K562 (cell line): Measurements from ENCODE around the gene AKAP3. TPM values are rescaled to one million over a fixed set of nuclear protein-coding genes. Genes with fewer than 3 reads are reported as not detected.

Experiments used
- ATAC-seq: fragments of 200-7000 bp; cut with Tn5 transposase; 3 replicates; pipeline ENCODE4 v1.9.1; 2020; ENCODE audit warnings: moderate library complexity
- BruUV-seq: library from RNA; stranded (reverse); fragments of 400-500 nt; replicated peaks from 2 replicates; lab custom pipeline; 2021; lab: Mats Ljungman, UMichigan
- CTCF ChIA-PET: fragments of 300-600 bp; formaldehyde crosslinking; extraction: SDS; loops from one replicate; lab custom pipeline; 2021; ENCODE audit warnings: low intra/inter-chr PET ratio; lab: Yijun Ruan, JAX
- POLR2A ChIA-PET: fragments of 300-600, 350-650 bp; sonication (Branson Sonifier 250); formaldehyde crosslinking; extraction: SDS; loops from one replicate; lab custom pipeline; 2021; ENCODE audit warnings: antibody characterized with exemption, inconsistent platforms; lab: Yijun Ruan, JAX
- DNase-seq, 4 experiments: peaks; one replicate each; pipeline versions ENCODE4 v3.0.0 to v3.0.0-alpha.2; 2011 to 2018; ENCODE audit warnings: low spot score in 3 of 4, mixed read lengths in 3 of 4; ENCODE audit errors: extremely low read depth in 1 of 4
- FAIRE-seq: peaks from 2 replicates; lab custom pipeline; 2011; peaks lifted over from hg19 to GRCh38; lab: Jason Lieb, UNC
- H2AFZ ChIP-seq: 2 replicates; pipeline ENCODE4 v1.6.0; 2011; ENCODE audit warnings: low read depth, low read length, control low read depth, inconsistent platforms
- H3K27ac ChIP-seq: fragments of 200-600 bp; 3 replicates; pipeline ENCODE4 v1.8.0; 2011; ENCODE audit warnings: low read depth, mild to moderate bottlenecking, control low read depth, inconsistent platforms, low read length, moderate library complexity, mixed read lengths; ENCODE audit errors: extremely low read depth
- H3K27me3 ChIP-seq, 2 experiments: fragments of 300-600 bp in 1 of 2; 2 replicates in 1 of 2; 3 replicates in 1 of 2; pipeline versions ENCODE4 v1.6.0 to v1.8.0; 2011; ENCODE audit warnings: inconsistent platforms in 2 of 2, low read length in 2 of 2, mild to moderate bottlenecking in 1 of 2, mixed read lengths in 1 of 2, moderate library complexity in 1 of 2; ENCODE audit not compliant: control insufficient read depth in 2 of 2, insufficient read depth in 2 of 2
- H3K36me3 ChIP-seq: fragments of 300-600 bp; 3 replicates; pipeline ENCODE4 v1.8.0; 2011; ENCODE audit warnings: mild to moderate bottlenecking, low read length, inconsistent platforms; ENCODE audit not compliant: control insufficient read depth, insufficient read depth
- H3K4me1 ChIP-seq, 2 experiments: fragments of 200-600 bp in 1 of 2; replicated peaks in 1 of 2; 2 replicates in 1 of 2; 3 replicates in 1 of 2; pipeline versions ENCODE4 v1.5.1 to v1.8.0; 2011; ENCODE audit warnings: inconsistent platforms in 2 of 2, low read length in 2 of 2, mild to moderate bottlenecking in 1 of 2, mixed read lengths in 1 of 2, moderate library complexity in 1 of 2; ENCODE audit not compliant: control insufficient read depth in 2 of 2, insufficient read depth in 2 of 2
- H3K4me2 ChIP-seq: 2 replicates; pipeline ENCODE4 v1.6.1; 2011; ENCODE audit warnings: low read length, control low read depth, inconsistent platforms, mixed read lengths; ENCODE audit not compliant: insufficient read depth
- H3K4me3 ChIP-seq: fragments of 200-600 bp; sonication (generic), shearing (Covaris generic); 2 replicates; pipeline ENCODE4 v1.5.1; 2016; ENCODE audit warnings: control low read depth, inconsistent platforms
- H3K79me2 ChIP-seq: fragments of 200-600 bp; 3 replicates; pipeline ENCODE4 v1.8.0; 2011; ENCODE audit warnings: low read length, inconsistent platforms; ENCODE audit not compliant: control insufficient read depth, insufficient read depth
- H3K9ac ChIP-seq, 2 experiments: 2 replicates each; pipeline versions ENCODE4 v1.6.0 to v1.6.1; 2011; ENCODE audit warnings: low read depth in 2 of 2, low read length in 2 of 2, control low read depth in 1 of 2, inconsistent platforms in 1 of 2, mild to moderate bottlenecking in 1 of 2, mixed read lengths in 1 of 2; ENCODE audit not compliant: insufficient read depth in 1 of 2
- H3K9me1 ChIP-seq: one replicate; pipeline ENCODE4 v1.6.0; 2011; ENCODE audit warnings: inconsistent platforms, mild to moderate bottlenecking, low read length, moderate library complexity; ENCODE audit not compliant: control insufficient read depth, insufficient read depth
- H3K9me3 ChIP-seq: replicated peaks from 2 replicates; pipeline ENCODE4 v1.5.1; 2011; ENCODE audit warnings: low read depth, low read length, inconsistent platforms; ENCODE audit not compliant: control insufficient read depth, insufficient read depth
- H4K20me1 ChIP-seq: replicated peaks from 2 replicates; pipeline ENCODE4 v1.6.1; 2011; ENCODE audit warnings: low read length, inconsistent platforms, mixed read lengths; ENCODE audit not compliant: control insufficient read depth, insufficient read depth
- FOXK1 ChIP-seq: sonication (generic); formaldehyde crosslinking; IDR thresholded peaks from 2 replicates; pipeline ENCODE4 v1.8.0; 2022; ENCODE audit warnings: missing genetic modification reagents, mild to moderate bottlenecking, borderline replicate concordance
- HDAC2 ChIP-seq: fragments of 450-650 bp; IDR thresholded peaks from 2 replicates; pipeline ENCODE4 v1.6.1; 2016; ENCODE audit warnings: mild to moderate bottlenecking
- HSF4 ChIP-seq: fragments of 250-450 bp; sonication (Bioruptor Pico); IDR thresholded peaks from 2 replicates; pipeline ENCODE4 v2.1.2; 2022; ENCODE audit warnings: mild to moderate bottlenecking, moderate library complexity, borderline replicate concordance
- MCM2 ChIP-seq: fragments of 450-650 bp; IDR thresholded peaks from 2 replicates; pipeline ENCODE4 v1.6.1; 2017; ENCODE audit warnings: low read depth, mild to moderate bottlenecking
- NR3C1 ChIP-seq: sonication (generic); formaldehyde crosslinking; IDR thresholded peaks from 2 replicates; pipeline ENCODE4 v1.8.1; 2022; ENCODE audit warnings: missing genetic modification reagents
- PHF20 ChIP-seq: fragments of 450-650 bp; IDR thresholded peaks from 2 replicates; pipeline ENCODE4 v1.6.1; 2018; ENCODE audit not compliant: partially characterized antibody
- PRMT5 ChIP-seq: sonication (generic); formaldehyde crosslinking; IDR thresholded peaks from 2 replicates; pipeline ENCODE4 v1.5.0; 2020; ENCODE audit warnings: missing genetic modification reagents
- XRCC5 ChIP-seq: fragments of 200-400 bp; formaldehyde crosslinking; IDR thresholded peaks from 2 replicates; pipeline ENCODE4 v1.6.1; 2017; ENCODE audit warnings: low read depth, mild to moderate bottlenecking, low read length
- ZFX ChIP-seq: sonication (generic); formaldehyde crosslinking; IDR thresholded peaks from 2 replicates; pipeline ENCODE4 v1.8.0; 2022; ENCODE audit warnings: mild to moderate bottlenecking, missing genetic modification reagents, moderate library complexity
- ZNF24 ChIP-seq: fragments of 450-650 bp; IDR thresholded peaks from 2 replicates; pipeline ENCODE4 v1.6.1; 2016
- ZNF79 ChIP-seq: fragments of 250-450 bp; sonication (Bioruptor Pico); IDR thresholded peaks from 2 replicates; pipeline ENCODE4 v1.4.0; 2020; ENCODE audit warnings: low read depth, mild to moderate bottlenecking, moderate library complexity
- WGBS: fragments of 100-300 bp; shearing (Covaris generic); methylation state at CpG from one replicate; pipeline ENCODE4 v1.1.6; 2016; ENCODE audit warnings: low coverage, mixed read lengths; ENCODE audit not compliant: insufficient coverage; ENCODE audit errors: missing lambda C conversion rate; 5-methylcytosine and 5-hydroxymethylcytosine counted together
- in situ Hi-C: fragments of 300-500 bp; cut with MboI; formaldehyde crosslinking; loops from 4 replicates; pipeline ENCODE4 v1.15.0; 2018; ENCODE audit warnings: inconsistent platforms, mixed read lengths
- intact Hi-C: fragments of 100-400 bp; cut with micrococcal nuclease; formaldehyde crosslinking; loops from 2 replicates; pipeline ENCODE4 v1.14.2; 2022
- polyA plus RNA-seq, 8 experiments: library from polyadenylated mRNA; depleted of rRNA in 4 of 8; stranded (reverse) in 5 of 8; unstranded in 3 of 8; fragments of >200 nt; fragmentation: Nextera tagmentation in 2 of 8; fragmentation: Illumina TruSeq in 1 of 8; extraction: Ambion mirVana in 2 of 8; extraction: Trizol in 1 of 8; gene quantifications; 2 replicates each; pipeline versions ENCODE4 v1.2.1 to v1.2.3, GENCODE V29; 2011 to 2014; ENCODE audit warnings: inconsistent platforms in 1 of 8, missing spikeins in 1 of 8
- total RNA-seq, 7 experiments: library from RNA; depleted of rRNA in 6 of 7; stranded (reverse); fragments of >200 nt in 6 of 7; fragmentation: Illumina TruSeq in 2 of 7; extraction: Trizol in 2 of 7; gene quantifications; 2 replicates each; pipeline versions ENCODE4 v1.2.1 to v1.2.3, GENCODE V29; 2011 to 2021; ENCODE audit warnings: low replicate concordance in 1 of 7
- TF ChIP-seq, protein P1 (sequence below): sonication (generic); formaldehyde crosslinking; IDR thresholded peaks from 2 replicates; pipeline ENCODE4 v1.8.1; 2023; ENCODE audit warnings: missing genetic modification reagents, mild to moderate bottlenecking, borderline replicate concordance
- TF ChIP-seq, protein P2 (sequence below): sonication (generic); formaldehyde crosslinking; IDR thresholded peaks from 2 replicates; pipeline ENCODE4 v1.8.0; 2022; ENCODE audit warnings: missing genetic modification reagents, mild to moderate bottlenecking, moderate library complexity, borderline replicate concordance
- TF ChIP-seq, protein P3 (sequence below): fragments of 250-450 bp; sonication (Bioruptor Pico); IDR thresholded peaks from 2 replicates; pipeline ENCODE4 v1.9.0; 2021; ENCODE audit warnings: mild to moderate bottlenecking, inconsistent platforms
- TF ChIP-seq, protein P4 (sequence below): fragments of 450-650 bp; formaldehyde crosslinking; IDR thresholded peaks from 2 replicates; pipeline ENCODE4 v1.4.0; 2020; ENCODE audit warnings: mild to moderate bottlenecking, moderate library complexity

Gene AKAP3
- total and polyA plus RNA-seq, 9 of the 15 experiments (the other 6 are each of a cell fraction or from before 2014, with no cell fraction given): 0.17 to 2.8 (median 0.43) TPM

DNA sequence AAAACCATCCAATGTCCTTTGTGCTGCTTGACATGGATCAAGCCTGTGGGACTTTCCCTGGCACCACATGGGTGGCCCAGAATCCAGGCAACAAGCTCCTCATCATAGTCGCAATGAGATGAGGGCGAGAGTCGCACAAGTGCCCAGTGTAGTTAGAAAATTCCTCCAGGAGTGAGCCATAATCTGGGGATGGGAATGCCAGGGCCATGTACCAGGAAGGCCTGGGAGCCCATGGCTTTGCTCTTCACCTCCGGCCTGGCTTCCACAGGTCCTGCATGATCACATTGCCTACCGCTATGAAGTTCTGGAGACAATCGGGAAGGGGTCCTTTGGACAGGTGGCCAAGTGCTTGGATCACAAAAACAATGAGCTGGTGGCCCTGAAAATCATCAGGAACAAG, 53.0 kb downstream of the AKAP3 start:
- Histone ChIP-seq H3K9me3 (no peaks in the 10 kb centered on the region), H3K27ac (no peak overlapping the region), H3K27me3 (peaks cover 9 to 29% of the 10 kb centered on the region in 2 experiments; a peak in 3 of 5 replicates), H4K20me1 (no peaks in the 10 kb centered on the region), H3K4me2 (no peak overlapping the region), H3K4me3 (no peak overlapping the region), H2AFZ (no peak overlapping the region), H3K79me2 (no peaks in the 10 kb centered on the region), H3K9me1 (no peaks in the 10 kb centered on the region), H3K4me1 (no peaks in the 10 kb centered on the region), H3K9ac (no peak overlapping the region), H3K36me3 (no peaks in the 10 kb centered on the region)
- no peak for DNase-seq
- in situ Hi-C loops (no loop called here), intact Hi-C loops (no loop called here)
- FAIRE-seq: no peak
- no peak for ATAC-seq
- ChIA-PET CTCF (no interaction called here), POLR2A (no interaction called here)
- WGBS: 2% methylated on average over 6 of the region's 6 CpGs
- no TSS peak for BruUV-seq
- TF ChIP-seq FOXK1 (CRISPR knock-in tag) (no peak), HSF4 (CRISPR knock-in tag) (no peak), PRMT5 (CRISPR knock-in tag) (no peak), XRCC5 (no peak), NR3C1 (CRISPR knock-in tag) (no peak), ZFX (CRISPR knock-in tag) (no peak), ZNF79 (CRISPR knock-in tag) (no peak), PHF20 (no peak), HDAC2 (no peak), ZNF24 (no peak), MCM2 (no peak)
- TF ChIP-seq, protein P1, sequence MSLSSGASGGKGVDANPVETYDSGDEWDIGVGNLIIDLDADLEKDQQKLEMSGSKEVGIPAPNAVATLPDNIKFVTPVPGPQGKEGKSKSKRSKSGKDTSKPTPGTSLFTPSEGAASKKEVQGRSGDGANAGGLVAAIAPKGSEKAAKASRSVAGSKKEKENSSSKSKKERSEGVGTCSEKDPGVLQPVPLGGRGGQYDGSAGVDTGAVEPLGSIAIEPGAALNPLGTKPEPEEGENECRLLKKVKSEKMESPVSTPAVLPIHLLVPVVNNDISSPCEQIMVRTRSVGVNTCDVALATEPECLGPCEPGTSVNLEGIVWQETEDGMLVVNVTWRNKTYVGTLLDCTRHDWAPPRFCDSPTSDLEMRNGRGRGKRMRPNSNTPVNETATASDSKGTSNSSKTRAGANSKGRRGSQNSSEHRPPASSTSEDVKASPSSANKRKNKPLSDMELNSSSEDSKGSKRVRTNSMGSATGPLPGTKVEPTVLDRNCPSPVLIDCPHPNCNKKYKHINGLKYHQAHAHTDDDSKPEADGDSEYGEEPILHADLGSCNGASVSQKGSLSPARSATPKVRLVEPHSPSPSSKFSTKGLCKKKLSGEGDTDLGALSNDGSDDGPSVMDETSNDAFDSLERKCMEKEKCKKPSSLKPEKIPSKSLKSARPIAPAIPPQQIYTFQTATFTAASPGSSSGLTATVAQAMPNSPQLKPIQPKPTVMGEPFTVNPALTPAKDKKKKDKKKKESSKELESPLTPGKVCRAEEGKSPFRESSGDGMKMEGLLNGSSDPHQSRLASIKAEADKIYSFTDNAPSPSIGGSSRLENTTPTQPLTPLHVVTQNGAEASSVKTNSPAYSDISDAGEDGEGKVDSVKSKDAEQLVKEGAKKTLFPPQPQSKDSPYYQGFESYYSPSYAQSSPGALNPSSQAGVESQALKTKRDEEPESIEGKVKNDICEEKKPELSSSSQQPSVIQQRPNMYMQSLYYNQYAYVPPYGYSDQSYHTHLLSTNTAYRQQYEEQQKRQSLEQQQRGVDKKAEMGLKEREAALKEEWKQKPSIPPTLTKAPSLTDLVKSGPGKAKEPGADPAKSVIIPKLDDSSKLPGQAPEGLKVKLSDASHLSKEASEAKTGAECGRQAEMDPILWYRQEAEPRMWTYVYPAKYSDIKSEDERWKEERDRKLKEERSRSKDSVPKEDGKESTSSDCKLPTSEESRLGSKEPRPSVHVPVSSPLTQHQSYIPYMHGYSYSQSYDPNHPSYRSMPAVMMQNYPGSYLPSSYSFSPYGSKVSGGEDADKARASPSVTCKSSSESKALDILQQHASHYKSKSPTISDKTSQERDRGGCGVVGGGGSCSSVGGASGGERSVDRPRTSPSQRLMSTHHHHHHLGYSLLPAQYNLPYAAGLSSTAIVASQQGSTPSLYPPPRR (CRISPR knock-in tag): no peak
- TF ChIP-seq, protein P2, sequence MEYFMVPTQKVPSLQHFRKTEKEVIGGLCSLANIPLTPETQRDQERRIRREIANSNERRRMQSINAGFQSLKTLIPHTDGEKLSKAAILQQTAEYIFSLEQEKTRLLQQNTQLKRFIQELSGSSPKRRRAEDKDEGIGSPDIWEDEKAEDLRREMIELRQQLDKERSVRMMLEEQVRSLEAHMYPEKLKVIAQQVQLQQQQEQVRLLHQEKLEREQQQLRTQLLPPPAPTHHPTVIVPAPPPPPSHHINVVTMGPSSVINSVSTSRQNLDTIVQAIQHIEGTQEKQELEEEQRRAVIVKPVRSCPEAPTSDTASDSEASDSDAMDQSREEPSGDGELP (CRISPR knock-in tag): no peak
- TF ChIP-seq, protein P3, sequence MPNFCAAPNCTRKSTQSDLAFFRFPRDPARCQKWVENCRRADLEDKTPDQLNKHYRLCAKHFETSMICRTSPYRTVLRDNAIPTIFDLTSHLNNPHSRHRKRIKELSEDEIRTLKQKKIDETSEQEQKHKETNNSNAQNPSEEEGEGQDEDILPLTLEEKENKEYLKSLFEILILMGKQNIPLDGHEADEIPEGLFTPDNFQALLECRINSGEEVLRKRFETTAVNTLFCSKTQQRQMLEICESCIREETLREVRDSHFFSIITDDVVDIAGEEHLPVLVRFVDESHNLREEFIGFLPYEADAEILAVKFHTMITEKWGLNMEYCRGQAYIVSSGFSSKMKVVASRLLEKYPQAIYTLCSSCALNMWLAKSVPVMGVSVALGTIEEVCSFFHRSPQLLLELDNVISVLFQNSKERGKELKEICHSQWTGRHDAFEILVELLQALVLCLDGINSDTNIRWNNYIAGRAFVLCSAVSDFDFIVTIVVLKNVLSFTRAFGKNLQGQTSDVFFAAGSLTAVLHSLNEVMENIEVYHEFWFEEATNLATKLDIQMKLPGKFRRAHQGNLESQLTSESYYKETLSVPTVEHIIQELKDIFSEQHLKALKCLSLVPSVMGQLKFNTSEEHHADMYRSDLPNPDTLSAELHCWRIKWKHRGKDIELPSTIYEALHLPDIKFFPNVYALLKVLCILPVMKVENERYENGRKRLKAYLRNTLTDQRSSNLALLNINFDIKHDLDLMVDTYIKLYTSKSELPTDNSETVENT: no peak
- TF ChIP-seq, protein P4, sequence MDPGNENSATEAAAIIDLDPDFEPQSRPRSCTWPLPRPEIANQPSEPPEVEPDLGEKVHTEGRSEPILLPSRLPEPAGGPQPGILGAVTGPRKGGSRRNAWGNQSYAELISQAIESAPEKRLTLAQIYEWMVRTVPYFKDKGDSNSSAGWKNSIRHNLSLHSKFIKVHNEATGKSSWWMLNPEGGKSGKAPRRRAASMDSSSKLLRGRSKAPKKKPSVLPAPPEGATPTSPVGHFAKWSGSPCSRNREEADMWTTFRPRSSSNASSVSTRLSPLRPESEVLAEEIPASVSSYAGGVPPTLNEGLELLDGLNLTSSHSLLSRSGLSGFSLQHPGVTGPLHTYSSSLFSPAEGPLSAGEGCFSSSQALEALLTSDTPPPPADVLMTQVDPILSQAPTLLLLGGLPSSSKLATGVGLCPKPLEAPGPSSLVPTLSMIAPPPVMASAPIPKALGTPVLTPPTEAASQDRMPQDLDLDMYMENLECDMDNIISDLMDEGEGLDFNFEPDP: no peak
